HEK293 (cell line): Measurements from ENCODE around the gene ABCA2.

Experiments
- BCL11B ChIP-seq: fragments of 450-650 bp; formaldehyde crosslinking; IDR thresholded peaks from 2 replicates; pipeline ENCODE4 v1.5.1; 2016; ENCODE audit warnings: low read depth, missing biosample characterization, missing genetic modification characterization
- EGR2 ChIP-seq: fragments of 450-650 bp; formaldehyde crosslinking; IDR thresholded peaks from 2 replicates; pipeline ENCODE4 v1.5.1; 2016; ENCODE audit warnings: low read depth, missing biosample characterization, missing genetic modification characterization
- SETDB1 ChIP-seq: IDR thresholded peaks from one replicate; pipeline ENCODE4 v1.6.1; 2017; ENCODE audit warnings: mild to moderate bottlenecking, low read length, moderate library complexity, mixed read lengths; ENCODE audit not compliant: insufficient read length
- YY1 ChIP-seq: fragments of 450-650 bp; formaldehyde crosslinking; IDR thresholded peaks from 2 replicates; pipeline ENCODE4 v1.5.1; 2018; ENCODE audit warnings: missing biosample characterization, missing genetic modification characterization
- YY2 ChIP-seq: fragments of 450-650 bp; formaldehyde crosslinking; IDR thresholded peaks from 2 replicates; pipeline ENCODE4 v1.5.1; 2016; ENCODE audit warnings: missing biosample characterization, missing genetic modification characterization
- ZBTB7A ChIP-seq: fragments of 450-650 bp; formaldehyde crosslinking; IDR thresholded peaks from 2 replicates; pipeline ENCODE4 v1.5.1; 2016; ENCODE audit warnings: low read depth, missing biosample characterization, missing genetic modification characterization
- ZEB2 ChIP-seq: fragments of 450-650 bp; formaldehyde crosslinking; IDR thresholded peaks from 2 replicates; pipeline ENCODE4 v1.5.1; 2016; ENCODE audit warnings: missing biosample characterization, missing genetic modification characterization
- ZNF114 ChIP-seq: fragments of 450-650 bp; formaldehyde crosslinking; IDR thresholded peaks from 2 replicates; pipeline ENCODE4 v1.5.0; 2017; ENCODE audit warnings: missing biosample characterization, missing genetic modification characterization
- ZNF133 ChIP-seq: fragments of 450-650 bp; formaldehyde crosslinking; IDR thresholded peaks from 2 replicates; pipeline ENCODE4 v1.5.1; 2016; ENCODE audit warnings: missing biosample characterization, missing genetic modification characterization
- ZNF324 ChIP-seq: fragments of 450-650 bp; formaldehyde crosslinking; IDR thresholded peaks from 2 replicates; pipeline ENCODE4 v1.5.1; 2016; ENCODE audit warnings: missing biosample characterization, missing genetic modification characterization
- ZNF341 ChIP-seq: fragments of 450-650 bp; formaldehyde crosslinking; IDR thresholded peaks from 2 replicates; pipeline ENCODE4; 2016; ENCODE audit warnings: low read depth, missing biosample characterization, missing genetic modification characterization
- ZNF426 ChIP-seq: fragments of 450-650 bp; formaldehyde crosslinking; IDR thresholded peaks from 2 replicates; pipeline ENCODE4 v1.5.1; 2017; ENCODE audit warnings: missing biosample characterization, missing genetic modification characterization, mild to moderate bottlenecking, inconsistent platforms, moderate library complexity
- ZNF510 ChIP-seq: fragments of 450-650 bp; formaldehyde crosslinking; IDR thresholded peaks from 2 replicates; pipeline ENCODE4 v1.5.1; 2018; ENCODE audit warnings: mild to moderate bottlenecking, missing genetic modification characterization, missing biosample characterization; ENCODE audit not compliant: insufficient replicate concordance
- ZNF555 ChIP-seq: fragments of 450-650 bp; formaldehyde crosslinking; conservative IDR thresholded peaks from 2 replicates; pipeline ENCODE4 v1.5.1; 2017; ENCODE audit warnings: missing biosample characterization, mild to moderate bottlenecking, missing genetic modification characterization, inconsistent platforms
- ZNF600 ChIP-seq: fragments of 450-650 bp; formaldehyde crosslinking; IDR thresholded peaks from 2 replicates; pipeline ENCODE4 v1.5.1; 2016; ENCODE audit warnings: missing biosample characterization, missing genetic modification characterization
- ZXDB ChIP-seq: fragments of 450-650 bp; formaldehyde crosslinking; IDR thresholded peaks from 2 replicates; pipeline ENCODE4 v1.5.1; 2016; ENCODE audit warnings: missing biosample characterization, missing genetic modification characterization
- TF ChIP-seq, protein P1 (sequence below): fragments of 450-650 bp; IDR thresholded peaks from 2 replicates; pipeline ENCODE4 v1.5.1; 2018; ENCODE audit warnings: missing biosample characterization, missing genetic modification characterization
- TF ChIP-seq, protein P2 (sequence below): fragments of 450-650 bp; formaldehyde crosslinking; IDR thresholded peaks from 2 replicates; pipeline ENCODE4 v1.5.1; 2016; ENCODE audit warnings: missing biosample characterization, missing genetic modification characterization
- TF ChIP-seq, protein P3 (sequence below): fragments of 450-650 bp; formaldehyde crosslinking; IDR thresholded peaks from 2 replicates; pipeline ENCODE4 v1.5.1; 2016; ENCODE audit warnings: missing biosample characterization, missing genetic modification characterization
- TF ChIP-seq, protein P4 (sequence below): fragments of 450-650 bp; formaldehyde crosslinking; IDR thresholded peaks from 2 replicates; pipeline ENCODE4 v1.5.1; 2016; ENCODE audit warnings: missing biosample characterization, missing genetic modification characterization, borderline replicate concordance
- TF ChIP-seq, protein P5 (sequence below): sonication (generic); formaldehyde crosslinking; IDR thresholded peaks from 2 replicates; pipeline ENCODE4 v1.8.1; 2022; ENCODE audit warnings: mild to moderate bottlenecking, moderate library complexity, missing genetic modification reagents
- TF ChIP-seq, protein P6 (sequence below): fragments of 450-650 bp; formaldehyde crosslinking; IDR thresholded peaks from 2 replicates; pipeline ENCODE4 v1.5.1; 2016; ENCODE audit warnings: missing biosample characterization, missing genetic modification characterization
- TF ChIP-seq, protein P7 (sequence below): fragments of 450-650 bp; formaldehyde crosslinking; IDR thresholded peaks from 2 replicates; pipeline ENCODE4 v1.5.1; 2017; ENCODE audit warnings: missing biosample characterization, mild to moderate bottlenecking, missing genetic modification characterization, moderate library complexity
- TF ChIP-seq, protein P8 (sequence below): fragments of 450-650 bp; formaldehyde crosslinking; IDR thresholded peaks from 2 replicates; pipeline ENCODE4 v1.5.1; 2016; ENCODE audit warnings: missing biosample characterization, missing genetic modification characterization

ABCA2 gene

DNA sequence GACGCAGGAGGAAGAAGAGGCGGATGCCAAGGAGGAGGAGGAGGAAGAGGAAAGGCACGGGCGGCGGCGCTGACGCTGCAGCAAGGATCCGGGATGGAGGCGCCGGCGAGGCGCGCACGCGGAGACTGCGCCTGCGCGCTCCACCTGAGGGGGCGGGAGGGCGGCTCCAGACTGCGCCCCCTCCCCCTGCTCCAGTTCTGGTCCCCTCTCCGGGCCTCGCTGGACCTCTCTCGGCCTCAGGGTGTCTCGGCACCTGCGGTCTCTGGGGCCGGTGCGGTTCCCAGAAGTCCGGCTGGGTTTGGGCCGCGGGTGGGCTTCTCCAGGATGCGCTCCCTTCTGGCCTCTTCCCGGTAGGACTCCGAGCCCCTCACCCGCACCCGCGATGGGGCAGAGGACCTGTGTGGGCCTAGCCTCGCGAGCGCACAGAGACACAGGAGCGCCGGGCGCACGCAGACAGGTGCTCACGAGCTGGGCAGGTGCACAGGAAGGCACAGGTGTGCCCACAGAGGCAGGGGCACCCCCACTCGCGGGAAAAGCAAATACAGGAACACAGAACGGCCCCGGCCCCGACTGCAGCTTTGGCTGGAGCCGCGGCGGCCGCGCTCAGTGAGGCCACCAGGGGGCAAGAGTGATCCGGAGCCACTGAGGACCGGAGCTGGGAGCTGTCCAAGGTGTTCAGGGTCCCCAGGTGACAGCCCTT lies 18.2 kb upstream of the ABCA2 start, which contains the start of gene NPDC1 (continued):
- TF ChIP-seq, protein P1, sequence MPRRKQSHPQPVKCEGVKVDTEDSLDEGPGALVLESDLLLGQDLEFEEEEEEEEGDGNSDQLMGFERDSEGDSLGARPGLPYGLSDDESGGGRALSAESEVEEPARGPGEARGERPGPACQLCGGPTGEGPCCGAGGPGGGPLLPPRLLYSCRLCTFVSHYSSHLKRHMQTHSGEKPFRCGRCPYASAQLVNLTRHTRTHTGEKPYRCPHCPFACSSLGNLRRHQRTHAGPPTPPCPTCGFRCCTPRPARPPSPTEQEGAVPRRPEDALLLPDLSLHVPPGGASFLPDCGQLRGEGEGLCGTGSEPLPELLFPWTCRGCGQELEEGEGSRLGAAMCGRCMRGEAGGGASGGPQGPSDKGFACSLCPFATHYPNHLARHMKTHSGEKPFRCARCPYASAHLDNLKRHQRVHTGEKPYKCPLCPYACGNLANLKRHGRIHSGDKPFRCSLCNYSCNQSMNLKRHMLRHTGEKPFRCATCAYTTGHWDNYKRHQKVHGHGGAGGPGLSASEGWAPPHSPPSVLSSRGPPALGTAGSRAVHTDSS (tag by site-specific recombination): peak; percentile 84; the same call in 1 of the 2 replicates
- peak; percentile 76; the same call in 1 of the 2 replicates for TF ChIP-seq ZBTB7A (tag by site-specific recombination)
- TF ChIP-seq, protein P2, sequence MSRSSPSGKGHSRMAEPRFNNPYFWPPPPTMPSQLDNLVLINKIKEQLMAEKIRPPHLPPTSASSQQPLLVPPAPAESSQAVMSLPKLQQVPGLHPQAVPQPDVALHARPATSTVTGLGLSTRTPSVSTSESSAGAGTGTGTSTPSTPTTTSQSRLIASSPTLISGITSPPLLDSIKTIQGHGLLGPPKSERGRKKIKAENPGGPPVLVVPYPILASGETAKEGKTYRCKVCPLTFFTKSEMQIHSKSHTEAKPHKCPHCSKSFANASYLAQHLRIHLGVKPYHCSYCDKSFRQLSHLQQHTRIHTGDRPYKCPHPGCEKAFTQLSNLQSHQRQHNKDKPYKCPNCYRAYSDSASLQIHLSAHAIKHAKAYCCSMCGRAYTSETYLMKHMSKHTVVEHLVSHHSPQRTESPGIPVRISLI (tag by site-specific recombination): no peak
- TF ChIP-seq ZNF510: no peak
- 0 out of 2 replicates have a peak, but pooled peaks have one; percentile 14 for TF ChIP-seq YY1
- no peak for TF ChIP-seq SETDB1
- TF ChIP-seq, protein P3, sequence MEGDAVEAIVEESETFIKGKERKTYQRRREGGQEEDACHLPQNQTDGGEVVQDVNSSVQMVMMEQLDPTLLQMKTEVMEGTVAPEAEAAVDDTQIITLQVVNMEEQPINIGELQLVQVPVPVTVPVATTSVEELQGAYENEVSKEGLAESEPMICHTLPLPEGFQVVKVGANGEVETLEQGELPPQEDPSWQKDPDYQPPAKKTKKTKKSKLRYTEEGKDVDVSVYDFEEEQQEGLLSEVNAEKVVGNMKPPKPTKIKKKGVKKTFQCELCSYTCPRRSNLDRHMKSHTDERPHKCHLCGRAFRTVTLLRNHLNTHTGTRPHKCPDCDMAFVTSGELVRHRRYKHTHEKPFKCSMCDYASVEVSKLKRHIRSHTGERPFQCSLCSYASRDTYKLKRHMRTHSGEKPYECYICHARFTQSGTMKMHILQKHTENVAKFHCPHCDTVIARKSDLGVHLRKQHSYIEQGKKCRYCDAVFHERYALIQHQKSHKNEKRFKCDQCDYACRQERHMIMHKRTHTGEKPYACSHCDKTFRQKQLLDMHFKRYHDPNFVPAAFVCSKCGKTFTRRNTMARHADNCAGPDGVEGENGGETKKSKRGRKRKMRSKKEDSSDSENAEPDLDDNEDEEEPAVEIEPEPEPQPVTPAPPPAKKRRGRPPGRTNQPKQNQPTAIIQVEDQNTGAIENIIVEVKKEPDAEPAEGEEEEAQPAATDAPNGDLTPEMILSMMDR (tag by site-specific recombination): peak; percentile 87
- TF ChIP-seq, protein P4, sequence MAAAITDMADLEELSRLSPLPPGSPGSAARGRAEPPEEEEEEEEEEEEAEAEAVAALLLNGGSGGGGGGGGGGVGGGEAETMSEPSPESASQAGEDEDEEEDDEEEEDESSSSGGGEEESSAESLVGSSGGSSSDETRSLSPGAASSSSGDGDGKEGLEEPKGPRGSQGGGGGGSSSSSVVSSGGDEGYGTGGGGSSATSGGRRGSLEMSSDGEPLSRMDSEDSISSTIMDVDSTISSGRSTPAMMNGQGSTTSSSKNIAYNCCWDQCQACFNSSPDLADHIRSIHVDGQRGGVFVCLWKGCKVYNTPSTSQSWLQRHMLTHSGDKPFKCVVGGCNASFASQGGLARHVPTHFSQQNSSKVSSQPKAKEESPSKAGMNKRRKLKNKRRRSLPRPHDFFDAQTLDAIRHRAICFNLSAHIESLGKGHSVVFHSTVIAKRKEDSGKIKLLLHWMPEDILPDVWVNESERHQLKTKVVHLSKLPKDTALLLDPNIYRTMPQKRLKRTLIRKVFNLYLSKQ: no peak
- TF ChIP-seq, protein P5, sequence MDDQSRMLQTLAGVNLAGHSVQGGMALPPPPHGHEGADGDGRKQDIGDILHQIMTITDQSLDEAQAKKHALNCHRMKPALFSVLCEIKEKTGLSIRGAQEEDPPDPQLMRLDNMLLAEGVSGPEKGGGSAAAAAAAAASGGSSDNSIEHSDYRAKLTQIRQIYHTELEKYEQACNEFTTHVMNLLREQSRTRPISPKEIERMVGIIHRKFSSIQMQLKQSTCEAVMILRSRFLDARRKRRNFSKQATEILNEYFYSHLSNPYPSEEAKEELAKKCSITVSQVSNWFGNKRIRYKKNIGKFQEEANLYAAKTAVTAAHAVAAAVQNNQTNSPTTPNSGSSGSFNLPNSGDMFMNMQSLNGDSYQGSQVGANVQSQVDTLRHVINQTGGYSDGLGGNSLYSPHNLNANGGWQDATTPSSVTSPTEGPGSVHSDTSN (CRISPR knock-in tag): no peak
- no peak for TF ChIP-seq ZNF555 (tag by site-specific recombination)
- TF ChIP-seq BCL11B (tag by site-specific recombination): peak; percentile 73
- peak; percentile 98 for TF ChIP-seq ZNF341 (tag by site-specific recombination)
- TF ChIP-seq, protein P6, sequence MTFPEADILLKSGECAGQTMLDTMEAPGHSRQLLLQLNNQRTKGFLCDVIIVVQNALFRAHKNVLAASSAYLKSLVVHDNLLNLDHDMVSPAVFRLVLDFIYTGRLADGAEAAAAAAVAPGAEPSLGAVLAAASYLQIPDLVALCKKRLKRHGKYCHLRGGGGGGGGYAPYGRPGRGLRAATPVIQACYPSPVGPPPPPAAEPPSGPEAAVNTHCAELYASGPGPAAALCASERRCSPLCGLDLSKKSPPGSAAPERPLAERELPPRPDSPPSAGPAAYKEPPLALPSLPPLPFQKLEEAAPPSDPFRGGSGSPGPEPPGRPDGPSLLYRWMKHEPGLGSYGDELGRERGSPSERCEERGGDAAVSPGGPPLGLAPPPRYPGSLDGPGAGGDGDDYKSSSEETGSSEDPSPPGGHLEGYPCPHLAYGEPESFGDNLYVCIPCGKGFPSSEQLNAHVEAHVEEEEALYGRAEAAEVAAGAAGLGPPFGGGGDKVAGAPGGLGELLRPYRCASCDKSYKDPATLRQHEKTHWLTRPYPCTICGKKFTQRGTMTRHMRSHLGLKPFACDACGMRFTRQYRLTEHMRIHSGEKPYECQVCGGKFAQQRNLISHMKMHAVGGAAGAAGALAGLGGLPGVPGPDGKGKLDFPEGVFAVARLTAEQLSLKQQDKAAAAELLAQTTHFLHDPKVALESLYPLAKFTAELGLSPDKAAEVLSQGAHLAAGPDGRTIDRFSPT (tag by site-specific recombination): peak; percentile 84
- no peak for TF ChIP-seq ZNF426 (tag by site-specific recombination)
- no peak for TF ChIP-seq ZNF133
- peak; percentile 91 for TF ChIP-seq EGR2 (tag by site-specific recombination)
- peak; percentile 69 for TF ChIP-seq ZNF600 (tag by site-specific recombination)
- TF ChIP-seq, protein P7, sequence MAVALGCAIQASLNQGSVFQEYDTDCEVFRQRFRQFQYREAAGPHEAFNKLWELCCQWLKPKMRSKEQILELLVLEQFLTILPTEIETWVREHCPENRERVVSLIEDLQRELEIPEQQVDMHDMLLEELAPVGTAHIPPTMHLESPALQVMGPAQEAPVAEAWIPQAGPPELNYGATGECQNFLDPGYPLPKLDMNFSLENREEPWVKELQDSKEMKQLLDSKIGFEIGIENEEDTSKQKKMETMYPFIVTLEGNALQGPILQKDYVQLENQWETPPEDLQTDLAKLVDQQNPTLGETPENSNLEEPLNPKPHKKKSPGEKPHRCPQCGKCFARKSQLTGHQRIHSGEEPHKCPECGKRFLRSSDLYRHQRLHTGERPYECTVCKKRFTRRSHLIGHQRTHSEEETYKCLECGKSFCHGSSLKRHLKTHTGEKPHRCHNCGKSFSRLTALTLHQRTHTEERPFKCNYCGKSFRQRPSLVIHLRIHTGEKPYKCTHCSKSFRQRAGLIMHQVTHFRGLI: 0 out of 2 replicates have a peak, but pooled peaks have one; percentile 23
- TF ChIP-seq ZNF324 (tag by site-specific recombination): no peak
- TF ChIP-seq, protein P8, sequence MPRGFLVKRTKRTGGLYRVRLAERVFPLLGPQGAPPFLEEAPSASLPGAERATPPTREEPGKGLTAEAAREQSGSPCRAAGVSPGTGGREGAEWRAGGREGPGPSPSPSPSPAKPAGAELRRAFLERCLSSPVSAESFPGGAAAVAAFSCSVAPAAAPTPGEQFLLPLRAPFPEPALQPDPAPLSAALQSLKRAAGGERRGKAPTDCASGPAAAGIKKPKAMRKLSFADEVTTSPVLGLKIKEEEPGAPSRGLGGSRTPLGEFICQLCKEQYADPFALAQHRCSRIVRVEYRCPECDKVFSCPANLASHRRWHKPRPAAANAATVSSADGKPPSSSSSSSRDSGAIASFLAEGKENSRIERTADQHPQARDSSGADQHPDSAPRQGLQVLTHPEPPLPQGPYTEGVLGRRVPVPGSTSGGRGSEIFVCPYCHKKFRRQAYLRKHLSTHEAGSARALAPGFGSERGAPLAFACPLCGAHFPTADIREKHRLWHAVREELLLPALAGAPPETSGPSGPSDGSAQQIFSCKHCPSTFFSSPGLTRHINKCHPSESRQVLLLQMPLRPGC (tag by site-specific recombination): no peak; the same call in 1 of the 2 replicates
- 0 out of 2 replicates have a peak, but pooled peaks have one; percentile 13 for TF ChIP-seq YY2 (tag by site-specific recombination)
- peak; percentile 97 for TF ChIP-seq ZEB2 (tag by site-specific recombination)
- TF ChIP-seq ZNF114 (tag by site-specific recombination): no peak
- TF ChIP-seq ZXDB (tag by site-specific recombination): peak; percentile 75
